ENCODE data around the gene RBFOX1.

Gene RBFOX1

GRCh38 chr16:7688811-7689210 is 356.2 kb downstream of the RBFOX1 start:
- Mint-ChIP-seq H3K27ac (no peak overlapping the region), H3K9me3 (no peaks in the 10 kb centered on the region), H3K4me1 (no peaks in the 10 kb centered on the region)

DNA sequence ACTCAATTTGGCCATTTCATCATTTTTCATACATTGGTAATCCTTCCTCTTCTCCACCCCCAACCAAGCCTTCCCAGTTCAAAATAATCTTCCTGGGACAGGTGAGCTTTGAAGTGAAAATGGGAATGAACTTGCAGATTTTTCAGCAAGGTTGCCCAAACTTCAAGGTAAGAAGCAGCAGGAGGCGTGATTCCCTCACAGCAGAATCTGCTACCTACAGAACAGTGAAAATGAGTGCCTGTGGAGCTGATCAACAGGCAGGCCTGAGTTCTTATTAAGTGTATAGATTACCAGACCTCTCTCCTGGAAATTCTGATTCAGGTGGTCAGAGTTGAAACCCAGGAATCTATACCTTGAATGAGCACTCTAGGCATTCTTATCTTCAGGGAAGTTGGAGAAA is 356.6 kb downstream of the RBFOX1 start:
- TF ChIP-seq CTCF (IDR thresholded peaks at IDR 0.05), result no peak
- H3K4me1 Mint-ChIP-seq, result no peaks in the 10 kb centered on the region
- H3K4me3 Mint-ChIP-seq, result no peak overlapping the region
- DNase-seq, result no peak
- H3K27me3 Mint-ChIP-seq (ENCODE audit: low read depth, poor library complexity), result peaks cover 7% of the 10 kb centered on the region
- H3K27ac Mint-ChIP-seq, result no peak overlapping the region
- H3K36me3 Mint-ChIP-seq (ENCODE audit: low read depth), result no peaks in the 10 kb centered on the region
- no peaks in the 10 kb centered on the region for H3K9me3 Mint-ChIP-seq

More at GRCh38 chr16:7688811-7689210, 356.2 kb downstream of the RBFOX1 start:
- H3K4me3 Mint-ChIP-seq, result no peak overlapping the region
- DNase-seq, result no peak
- H3K27me3 Mint-ChIP-seq (ENCODE audit: low read depth, poor library complexity), result peaks cover 7% of the 10 kb centered on the region
- no peak for TF ChIP-seq CTCF (IDR thresholded peaks at IDR 0.05)
- H3K36me3 Mint-ChIP-seq (ENCODE audit: low read depth), result no peaks in the 10 kb centered on the region

- Mint-ChIP-seq H3K9me3 (no peaks in the 10 kb centered on the region), H3K36me3 (ENCODE audit: low read depth) (no peaks in the 10 kb centered on the region), H3K27me3 (ENCODE audit: low read depth, poor library complexity) (peaks cover 7% of the 10 kb centered on the region), H3K4me1 (no peaks in the 10 kb centered on the region), H3K4me3 (no peak overlapping the region), H3K27ac (no peak overlapping the region)
- DNase-seq, result no peak
- TF ChIP-seq CTCF (IDR thresholded peaks at IDR 0.05), result no peak
These were observed 358.9 kb downstream of the RBFOX1 start for GRCh38 chr16:7691533-7691932.

- no peak for DNase-seq
- Mint-ChIP-seq H3K9me3 (peaks cover 17% of the 10 kb centered on the region), H3K36me3 (ENCODE audit: low read depth) (no peaks in the 10 kb centered on the region)
These were observed 371.0 kb downstream of the RBFOX1 start for GRCh38 chr16:7703672-7704071.

DNA sequence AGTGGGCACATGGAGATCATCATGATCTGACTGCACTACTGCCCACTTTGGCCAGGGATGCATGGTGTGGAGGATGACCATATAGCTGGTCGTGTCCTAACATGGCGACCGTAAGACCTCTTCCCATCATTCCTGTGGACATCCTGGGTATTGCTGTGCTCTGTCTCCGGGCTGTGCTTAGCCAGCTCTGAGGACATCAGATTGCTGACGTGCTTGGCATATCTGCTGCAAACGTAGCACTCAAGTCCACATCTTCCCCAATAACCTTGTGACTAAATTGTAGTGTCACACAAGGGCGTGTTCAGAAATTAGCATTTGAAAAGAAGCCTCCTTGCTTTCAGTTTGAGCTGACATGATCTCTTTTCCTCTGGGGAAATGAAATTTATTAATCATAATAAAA is 373.2 kb downstream of the RBFOX1 start:
- no peak for TF ChIP-seq CTCF (IDR thresholded peaks at IDR 0.05)
- Mint-ChIP-seq H3K9me3 (peaks cover 16% of the 10 kb centered on the region), H3K27me3 (ENCODE audit: low read depth, poor library complexity) (no peaks in the 10 kb centered on the region), H3K27ac (no peak overlapping the region), H3K36me3 (ENCODE audit: low read depth) (no peaks in the 10 kb centered on the region), H3K4me3 (no peak overlapping the region), H3K4me1 (peaks cover under 1% of the 10 kb centered on the region)
- no peak for DNase-seq

More at GRCh38 chr16:7703672-7704071, 371.0 kb downstream of the RBFOX1 start:
- Mint-ChIP-seq H3K27ac (no peak overlapping the region), H3K4me3 (no peak overlapping the region), H3K27me3 (ENCODE audit: low read depth, poor library complexity) (no peaks in the 10 kb centered on the region), H3K4me1 (no peaks in the 10 kb centered on the region)
- TF ChIP-seq CTCF (IDR thresholded peaks at IDR 0.05), result no peak

DNA sequence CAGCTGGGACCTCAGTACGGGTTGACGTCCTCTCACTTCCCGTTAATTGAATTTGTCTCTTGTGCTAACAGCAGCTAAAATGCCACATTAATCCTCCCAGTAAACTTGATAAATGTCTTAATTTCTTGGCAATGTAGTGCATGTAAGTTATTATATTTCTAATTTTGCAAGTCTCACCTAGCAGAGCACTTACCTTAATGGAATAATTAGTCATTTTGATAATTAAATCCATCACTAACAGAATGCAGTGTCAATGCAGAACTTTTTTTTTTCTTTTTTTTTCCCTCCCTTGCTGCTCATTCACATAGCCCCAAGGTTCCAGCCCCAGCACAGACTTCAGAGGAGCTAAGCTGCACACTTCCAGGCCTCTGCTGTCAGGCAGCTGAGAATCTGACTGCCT is 376.5 kb downstream of the RBFOX1 start:
- Mint-ChIP-seq H3K27me3 (ENCODE audit: low read depth, poor library complexity) (no peaks in the 10 kb centered on the region), H3K36me3 (ENCODE audit: low read depth) (no peaks in the 10 kb centered on the region)

More for the DNA sequence above, 376.5 kb downstream of the RBFOX1 start:
- no peak for DNase-seq
- no peak for TF ChIP-seq CTCF (IDR thresholded peaks at IDR 0.05)
- Mint-ChIP-seq H3K9me3 (peaks cover 7% of the 10 kb centered on the region), H3K4me1 (peaks cover 15% of the 10 kb centered on the region), H3K27ac (no peak overlapping the region), H3K4me3 (no peak overlapping the region)

Measured in nephron progenitor cell (in vitro differentiated cells).